H1 (cell line): Measurements from ENCODE around the gene VIM. TPM values are rescaled to one million over a fixed set of nuclear protein-coding genes. Genes with fewer than 3 reads are reported as not detected.
A peak's percentile ranks its signal among the peaks of the same experiment; 100 is the strongest.

Source experiments
- CTCF ChIA-PET: fragments of 300-600 bp; sonication (Branson Sonifier 250); formaldehyde crosslinking; loops from one replicate; lab custom pipeline; 2021; ENCODE audit not compliant: partially characterized antibody; lab: Charles Lee
- POLR2A ChIA-PET: fragments of 300-600 bp; sonication (Branson Sonifier 250); formaldehyde crosslinking; loops from one replicate; lab custom pipeline; 2021; ENCODE audit warnings: inconsistent platforms; ENCODE audit not compliant: partially characterized antibody; lab: Charles Lee
- DNase-seq, 2 experiments: peaks; one replicate each; pipeline versions ENCODE4 v3.0.0 to v3.0.0-alpha.2; 2010 to 2022; ENCODE audit warnings: low spot score in 2 of 2, low read depth in 1 of 2, mixed read lengths in 1 of 2
- FAIRE-seq: peaks from 2 replicates; lab custom pipeline; 2011; peaks lifted over from hg19 to GRCh38; lab: Jason Lieb, UNC
- H2AFZ ChIP-seq: 2 replicates; pipeline ENCODE4 v1.8.1; 2012; ENCODE audit warnings: low read length, inconsistent platforms
- H2AK5ac ChIP-seq: 2 replicates; pipeline ENCODE4 v1.6.1; 2013; ENCODE audit warnings: low read depth, low read length
- H2BK120ac ChIP-seq: replicated peaks from 2 replicates; pipeline ENCODE3; 2013; ENCODE audit warnings: low read depth, low read length, inconsistent platforms
- H2BK12ac ChIP-seq: 2 replicates; pipeline ENCODE4 v1.6.1; 2013; ENCODE audit warnings: low read depth, low read length
- H2BK15ac ChIP-seq: 2 replicates; pipeline ENCODE4 v1.6.1; 2013; ENCODE audit warnings: low read length
- H2BK20ac ChIP-seq: 2 replicates; pipeline ENCODE4 v1.6.1; 2013; ENCODE audit warnings: low read length
- H2BK5ac ChIP-seq: 2 replicates; pipeline ENCODE4 v1.6.1; 2013; ENCODE audit warnings: low read depth, low read length
- H3K14ac ChIP-seq: 2 replicates; pipeline ENCODE4 v1.6.1; 2013; ENCODE audit warnings: inconsistent platforms; ENCODE audit not compliant: insufficient read length
- H3K18ac ChIP-seq: 2 replicates; pipeline ENCODE4 v1.6.1; 2013; ENCODE audit warnings: low read length; ENCODE audit errors: extremely low read depth
- H3K23ac ChIP-seq: 2 replicates; pipeline ENCODE4 v1.6.1; 2013; ENCODE audit warnings: inconsistent platforms; ENCODE audit not compliant: insufficient read length
- H3K23me2 ChIP-seq: 2 replicates; pipeline ENCODE4 v1.6.1; 2013; ENCODE audit warnings: low read depth, low read length
- H3K27ac ChIP-seq: 2 replicates; pipeline ENCODE4 v1.6.1; 2011; ENCODE audit warnings: low read depth, low read length, inconsistent platforms
- H3K27me3 ChIP-seq, 4 experiments: replicated peaks in 1 of 4; 1 replicate in 1 of 4; 2 replicates in 3 of 4; pipeline versions ENCODE4 v1.6.1 to v1.8.1; 2011 to 2013; ENCODE audit warnings: low read length in 3 of 4, mild to moderate bottlenecking in 3 of 4, inconsistent platforms in 2 of 4, mixed read lengths in 2 of 4, moderate library complexity in 1 of 4; ENCODE audit not compliant: control insufficient read depth in 3 of 4, insufficient read depth in 3 of 4; ENCODE audit errors: extremely low read depth in 1 of 4
- H3K36me3 ChIP-seq, 4 experiments: 2 replicates each; pipeline versions ENCODE4 v1.6.1 to v1.8.1; 2011 to 2013; ENCODE audit warnings: mild to moderate bottlenecking in 4 of 4, low read length in 3 of 4, moderate library complexity in 2 of 4, control low read depth in 1 of 4, inconsistent platforms in 1 of 4; ENCODE audit not compliant: insufficient read depth in 4 of 4, control insufficient read depth in 2 of 4
- H3K4ac ChIP-seq: replicated peaks from 2 replicates; pipeline ENCODE3; 2013; ENCODE audit warnings: low read length, low read depth, mixed read lengths, inconsistent platforms; ENCODE audit not compliant: insufficient read length
- H3K4me1 ChIP-seq, 4 experiments: replicated peaks in 1 of 4; 1 replicate in 1 of 4; 2 replicates in 3 of 4; pipeline versions ENCODE4 v1.6.1 to v1.8.1; 2011 to 2013; ENCODE audit warnings: low read length in 3 of 4, inconsistent platforms in 2 of 4, mixed read lengths in 1 of 4; ENCODE audit not compliant: insufficient read depth in 4 of 4, control insufficient read depth in 3 of 4
- H3K4me2 ChIP-seq, 2 experiments: 2 replicates each; pipeline versions ENCODE4 v1.6.1 to v1.8.1; 2011 to 2013; ENCODE audit warnings: low read depth in 2 of 2, low read length in 2 of 2, control low read depth in 1 of 2, inconsistent platforms in 1 of 2, mild to moderate bottlenecking in 1 of 2; ENCODE audit not compliant: insufficient read depth in 1 of 2
- H3K4me3 ChIP-seq, 4 experiments: fragments of 200-600, 300-600 bp in 1 of 4; sonication (generic), shearing (Covaris generic), sonication (Bioruptor Twin) in 1 of 4; 2 replicates each; pipeline versions ENCODE4 v1.5.1 to v1.8.1; 2011 to 2016; ENCODE audit warnings: low read length in 4 of 4, low read depth in 3 of 4, control low read depth in 2 of 4, inconsistent platforms in 2 of 4, mild to moderate bottlenecking in 2 of 4, mixed read lengths in 1 of 4, moderate library complexity in 1 of 4; ENCODE audit not compliant: insufficient read depth in 2 of 4; ENCODE audit errors: extremely low read depth in 1 of 4
- H3K56ac ChIP-seq: replicated peaks from 2 replicates; pipeline ENCODE3; 2013; ENCODE audit warnings: low read depth, mild to moderate bottlenecking, mixed read lengths, low read length, inconsistent platforms; ENCODE audit not compliant: insufficient read length
- H3K79me1 ChIP-seq: 2 replicates; pipeline ENCODE4 v1.6.1; 2013; ENCODE audit warnings: low read depth, low read length, control low read depth
- H3K79me2 ChIP-seq, 2 experiments: 2 replicates each; pipeline versions ENCODE4 v1.6.1 to v1.8.1; 2012 to 2013; ENCODE audit warnings: low read length in 2 of 2, mild to moderate bottlenecking in 2 of 2, inconsistent platforms in 1 of 2; ENCODE audit not compliant: insufficient read depth in 2 of 2, control insufficient read depth in 1 of 2
- H3K9ac ChIP-seq, 4 experiments: replicated peaks in 1 of 4; 1 replicate in 1 of 4; 2 replicates in 3 of 4; pipeline versions ENCODE4 v1.6.1 to v1.8.1; 2011 to 2013; ENCODE audit warnings: low read depth in 3 of 4, low read length in 3 of 4, control low read depth in 2 of 4, mild to moderate bottlenecking in 2 of 4, moderate library complexity in 2 of 4, inconsistent platforms in 1 of 4; ENCODE audit errors: extremely low read depth in 1 of 4
- H3K9me3 ChIP-seq, 2 experiments: 2 replicates each; pipeline versions ENCODE4 v1.6.1 to v1.8.1; 2012 to 2013; ENCODE audit warnings: mild to moderate bottlenecking in 2 of 2, moderate library complexity in 2 of 2, control low read depth in 1 of 2, inconsistent platforms in 1 of 2, low read depth in 1 of 2, low read length in 1 of 2, mixed read lengths in 1 of 2; ENCODE audit not compliant: insufficient read depth in 2 of 2
- H4K20me1 ChIP-seq, 2 experiments: replicated peaks in 1 of 2; 2 replicates each; pipeline versions ENCODE3 to v1.8.1; 2011 to 2013; ENCODE audit warnings: inconsistent platforms in 2 of 2, low read length in 2 of 2, mild to moderate bottlenecking in 1 of 2; ENCODE audit not compliant: insufficient read depth in 2 of 2, control insufficient read depth in 1 of 2
- H4K5ac ChIP-seq: 2 replicates; pipeline ENCODE4 v1.6.1; 2013; ENCODE audit warnings: low read length, low read depth, mixed read lengths, inconsistent platforms; ENCODE audit not compliant: insufficient read length
- H4K8ac ChIP-seq: 2 replicates; pipeline ENCODE4 v1.8.0; 2013; ENCODE audit warnings: mild to moderate bottlenecking, moderate library complexity, low read length, inconsistent platforms; ENCODE audit not compliant: insufficient read depth; ENCODE audit errors: extremely low read depth
- H4K91ac ChIP-seq: replicated peaks from 2 replicates; pipeline ENCODE3; 2013; ENCODE audit warnings: low read length, mixed read lengths, inconsistent platforms; ENCODE audit not compliant: insufficient read length
- CTCF ChIP-seq, 3 experiments: IDR thresholded peaks; 1 replicate in 2 of 3; 2 replicates in 1 of 3; pipeline versions ENCODE4 v1.5.1 to v1.6.1; 2011; ENCODE audit warnings: low read length in 3 of 3, mild to moderate bottlenecking in 3 of 3, inconsistent platforms in 2 of 3, low read depth in 1 of 3, moderate library complexity in 1 of 3; ENCODE audit not compliant: insufficient read depth in 1 of 3; ENCODE audit errors: control extremely low read depth in 1 of 3
- FOSL1 ChIP-seq: IDR thresholded peaks from 2 replicates; pipeline ENCODE4 v1.6.1; 2011; ENCODE audit warnings: mild to moderate bottlenecking, low read depth, low read length, moderate library complexity; ENCODE audit not compliant: insufficient read depth
- RAD21 ChIP-seq, 2 experiments: IDR thresholded peaks in 1 of 2; conservative IDR thresholded peaks in 1 of 2; 2 replicates each; pipeline ENCODE4 v1.6.1; 2011; ENCODE audit warnings: low read depth in 2 of 2, low read length in 2 of 2, improper control_type of control experiment in 1 of 2, inconsistent platforms in 1 of 2, mild to moderate bottlenecking in 1 of 2, moderate library complexity in 1 of 2
- SRF ChIP-seq: IDR thresholded peaks from 2 replicates; pipeline ENCODE4 v1.6.1; 2011; ENCODE audit warnings: mild to moderate bottlenecking, low read depth, low read length, moderate library complexity
- WGBS, 2 experiments: shearing (Covaris generic) in 1 of 2; methylation state at CpG; one replicate each; pipeline versions ENCODE4 v1.1.6 to v1.1.7; 2013 to 2015; ENCODE audit warnings: low lambda C conversion rate in 2 of 2, mixed read lengths in 2 of 2, inconsistent platforms in 1 of 2, low coverage in 1 of 2, missing lambda C conversion rate in 1 of 2; ENCODE audit not compliant: insufficient replicate concordance in 2 of 2, insufficient coverage in 1 of 2, insufficient read length in 1 of 2; ENCODE audit errors: extremely low coverage in 1 of 2, missing lambda C conversion rate in 1 of 2; 5-methylcytosine and 5-hydroxymethylcytosine counted together
- polyA plus RNA-seq, 7 experiments: library from polyadenylated mRNA; depleted of rRNA in 3 of 7; stranded (reverse) in 5 of 7; unstranded in 2 of 7; fragments of >200 nt in 5 of 7; fragments of 200-250 nt in 2 of 7; gene quantifications; 1 replicate in 5 of 7; 2 replicates in 1 of 7; 4 replicates in 1 of 7; pipeline versions ENCODE4 v1.2.1 to v1.2.3, GENCODE V29; 2011 to 2013; ENCODE audit warnings: missing spikeins in 2 of 7, mixed read lengths in 2 of 7
- total RNA-seq: library from RNA; stranded (reverse); fragmentation: NEBNext Ultra II Directional; extraction: Animal tissue kit (Norgen Biotek cat#: 25700); gene quantifications from 2 replicates; pipeline ENCODE4 v1.2.1, GENCODE V29; 2021

Gene VIM
- total and polyA plus RNA-seq, 2 of the 8 experiments (the other 6 are each of a cell fraction or from before 2014, with no cell fraction given) = 347 to 372 TPM

GRCh38 chr10:17235136-17235535, 7.1 kb downstream of the VIM start:
- 85% methylated on average over 8 of the region's 8 CpGs; no CpG with 5 or more reads in 1 of the 2 experiments for WGBS, 2 experiments
- ChIA-PET POLR2A (no interaction called here), CTCF (interaction anchor here (1.1 to 1.3 kb wide), 4 partner anchors 9 to 405 kb away, joined by 3 to 4 read pairs (median 4); no protein-coding TSS in a partner anchor)
- Histone ChIP-seq H3K4me1 (no peaks in the 10 kb centered on the region), H2BK20ac (no peak overlapping the region), H3K23ac (no peak overlapping the region), H3K56ac (no peak overlapping the region), H2BK5ac (no peak overlapping the region), H2AK5ac (no peak overlapping the region), H3K79me1 (no peaks in the 10 kb centered on the region), H3K4me3 (no peak overlapping the region), H3K9me3 (no peaks in the 10 kb centered on the region), H3K36me3 (peaks cover 6 to 68% (median 43%) of the 10 kb centered on the region in 4 experiments), H3K27me3 (no peaks in the 10 kb centered on the region), H3K4me2 (no peak overlapping the region), H2BK12ac (no peak overlapping the region), H2BK15ac (no peak overlapping the region), H4K8ac (no peak overlapping the region), H3K79me2 (peaks cover 0 to 6% of the 10 kb centered on the region in 2 experiments; a peak in 1 of 4 replicates), H3K9ac (no peak overlapping the region), H4K5ac (no peak overlapping the region)
- DNase-seq (no peak), FAIRE-seq (peak; percentile 50)
- TF ChIP-seq FOSL1 = no peak
- no peak for TF ChIP-seq SRF
- TF ChIP-seq RAD21 (IDR thresholded peaks at IDR 0.05 in 1 of 2, conservative IDR thresholded peaks at IDR 0.05 in 1 of 2; ENCODE audit: low read depth in 2 of 2, low read length in 2 of 2) = peak; percentile 37 to 43; a peak in 3 of 4 replicates
- TF ChIP-seq CTCF (IDR thresholded peaks at IDR 0.05; ENCODE audit: control extremely low read depth in 1 of 3, insufficient read depth in 1 of 3, low read depth in 1 of 3, low read length in 3 of 3) = peak; percentile 14 to 62 (median 40); a peak in 3 of 4 replicates
- TF ChIP-seq, all 59 proteins: peak for 2
- H3K23me2 ChIP-seq = no peaks in the 10 kb centered on the region
- no peaks in the 10 kb centered on the region for H4K20me1 ChIP-seq
- no peak overlapping the region for H3K14ac ChIP-seq
- no peak overlapping the region for H2BK120ac ChIP-seq
- H3K27ac ChIP-seq = no peak overlapping the region
- H4K91ac ChIP-seq = no peak overlapping the region
- no peak overlapping the region for H3K18ac ChIP-seq
- no peak overlapping the region for H2AFZ ChIP-seq
- no peak overlapping the region for H3K4ac ChIP-seq
